HCT116 (cell line): ENCODE results near the gene RABGAP1.

Experiments used
- ATF3 ChIP-seq: IDR thresholded peaks from 2 replicates; pipeline ENCODE4 v1.6.1; 2012
- CTCF ChIP-seq, 3 experiments: fragments of 200-600 bp in 1 of 3; sonication (generic) in 1 of 3; IDR thresholded peaks in 2 of 3; conservative IDR thresholded peaks in 1 of 3; 2 replicates each; pipeline ENCODE4 v1.5.1; 2012 to 2017; ENCODE audit warnings: low read depth in 2 of 3, low read length in 2 of 3, antibody characterized with exemption in 1 of 3, borderline replicate concordance in 1 of 3, control low read depth in 1 of 3, mild to moderate bottlenecking in 1 of 3, mixed read lengths in 1 of 3, mixed run types in 1 of 3, moderate library complexity in 1 of 3; ENCODE audit not compliant: insufficient read depth in 1 of 3
- EGR1 ChIP-seq: IDR thresholded peaks from 2 replicates; pipeline ENCODE4 v1.6.1; 2012; ENCODE audit warnings: low read depth
- ELF1 ChIP-seq: IDR thresholded peaks from 2 replicates; pipeline ENCODE4 v1.6.1; 2012; ENCODE audit warnings: low read depth, borderline replicate concordance
- EZH2 ChIP-seq: fragments of 200-600 bp; sonication (generic); IDR thresholded peaks from 2 replicates; pipeline ENCODE4 v1.6.1; 2017; ENCODE audit warnings: antibody characterized with exemption, mixed run types
- EZH2phosphoT487 ChIP-seq: fragments of 200-600 bp; IDR thresholded peaks from 2 replicates; pipeline ENCODE4 v1.6.1; 2018; ENCODE audit warnings: antibody characterized with exemption, borderline replicate concordance
- POLR2A ChIP-seq: IDR thresholded peaks from 2 replicates; pipeline ENCODE4 v1.7.0; 2011; ENCODE audit warnings: borderline replicate concordance; ENCODE audit not compliant: insufficient read depth, insufficient read length; ENCODE audit errors: extremely low read depth
- POLR2AphosphoS5 ChIP-seq: IDR thresholded peaks from 2 replicates; pipeline ENCODE4 v1.6.1; 2011; ENCODE audit warnings: mild to moderate bottlenecking, low read depth, low read length, moderate library complexity
- RAD21 ChIP-seq: IDR thresholded peaks from 2 replicates; pipeline ENCODE4 v1.6.1; 2012; ENCODE audit warnings: low read depth, mild to moderate bottlenecking
- SIN3A ChIP-seq: IDR thresholded peaks from 2 replicates; pipeline ENCODE4 v1.6.1; 2012; ENCODE audit warnings: low read depth
- SRF ChIP-seq: IDR thresholded peaks from 2 replicates; pipeline ENCODE4 v1.6.1; 2012; ENCODE audit warnings: low read depth
- YY1 ChIP-seq: IDR thresholded peaks from 2 replicates; pipeline ENCODE4 v1.6.1; 2011; ENCODE audit warnings: low read length, low read depth, moderate library complexity, mild to moderate bottlenecking; ENCODE audit not compliant: insufficient replicate concordance; ENCODE audit errors: extremely low read depth
- ZFX ChIP-seq: fragments of 450-650 bp; IDR thresholded peaks from 2 replicates; pipeline ENCODE4 v1.6.1; 2017
- ZNF274 ChIP-seq: fragments of 200-500 bp; sonication (Bioruptor generic); IDR thresholded peaks from 2 replicates; pipeline ENCODE4 v1.6.1; 2014; ENCODE audit warnings: mild to moderate bottlenecking, low read depth, low read length, inconsistent platforms

GRCh38 chr9:122996586-122996985, 55.8 kb downstream of the RABGAP1 start:
- TF ChIP-seq EZH2phosphoT487 (no peak), EZH2 (no peak), ZNF274 (no peak), POLR2AphosphoS5 (no peak), ATF3 (no peak), CTCF (IDR thresholded peaks at IDR 0.05 in 2 of 3, conservative IDR thresholded peaks at IDR 0.05 in 1 of 3; ENCODE audit: borderline replicate concordance in 1 of 3, insufficient read depth in 1 of 3, low read depth in 2 of 3, low read length in 2 of 3) (no peak), POLR2A (no peak), EGR1 (no peak), SIN3A (no peak), ELF1 (no peak), YY1 (no peak), ZFX (no peak), SRF (no peak), RAD21 (no peak)
